SK-N-SH (cell line): Measurements from ENCODE around the gene TRIM69. TPM values are rescaled to one million over a fixed set of nuclear protein-coding genes. Genes with fewer than 3 reads are reported as not detected.

Experiments used
- CTCF ChIA-PET: fragments of 300-600, 350-600 bp; formaldehyde crosslinking; extraction: SDS; loops from one replicate; lab custom pipeline; 2021; lab: Yijun Ruan, JAX
- POLR2A ChIA-PET: fragments of 350-600 bp; sonication (Branson Sonifier 250); formaldehyde crosslinking; extraction: SDS; loops from one replicate; lab custom pipeline; 2020; ENCODE audit warnings: antibody characterized with exemption, inconsistent platforms; lab: Yijun Ruan, JAX
- DNase-seq: peaks from one replicate; pipeline ENCODE4 v3.0.0; 2012
- H2AFZ ChIP-seq: fragments of 200-600 bp; sonication (generic); 2 replicates; pipeline ENCODE4 v1.8.1; 2016; ENCODE audit warnings: antibody characterized with exemption, mild to moderate bottlenecking, low read depth
- H3F3A ChIP-seq: fragments of 200-600 bp; sonication (generic); replicated peaks from 2 replicates; pipeline ENCODE3; 2016; ENCODE audit warnings: antibody characterized with exemption, mild to moderate bottlenecking; ENCODE audit not compliant: insufficient read depth
- H3K27ac ChIP-seq, 2 experiments: fragments of 200-500 bp in 1 of 2; fragments of 200-600 bp in 1 of 2; sonication (Bioruptor generic) in 1 of 2; sonication (generic), shearing (Covaris generic) in 1 of 2; 2 replicates each; pipeline versions ENCODE4 v1.5.1 to v1.6.1; 2014 to 2016; ENCODE audit warnings: low read depth in 2 of 2, inconsistent platforms in 1 of 2, low read length in 1 of 2, mild to moderate bottlenecking in 1 of 2, mixed read lengths in 1 of 2
- H3K27me3 ChIP-seq: fragments of 200-600 bp; sonication (generic), shearing (Covaris generic); 2 replicates; pipeline ENCODE4 v1.6.1; 2016; ENCODE audit warnings: mixed run types; ENCODE audit not compliant: insufficient read depth
- H3K36me3 ChIP-seq, 2 experiments: fragments of 200-500 bp in 1 of 2; fragments of 200-600 bp in 1 of 2; sonication (Bioruptor generic) in 1 of 2; sonication (generic) in 1 of 2; replicated peaks in 1 of 2; 2 replicates each; pipeline versions ENCODE3 to v1.5.1; 2014 to 2016; ENCODE audit warnings: low read length in 1 of 2, mild to moderate bottlenecking in 1 of 2; ENCODE audit not compliant: insufficient read depth in 2 of 2, control insufficient read depth in 1 of 2
- H3K4me1 ChIP-seq, 2 experiments: fragments of 200-500 bp in 1 of 2; fragments of 200-600 bp in 1 of 2; sonication (Bioruptor generic) in 1 of 2; sonication (generic), shearing (Covaris generic) in 1 of 2; 2 replicates each; pipeline versions ENCODE4 v1.5.1 to v1.6.1; 2014 to 2016; ENCODE audit warnings: low read depth in 1 of 2, low read length in 1 of 2, mixed run types in 1 of 2; ENCODE audit not compliant: insufficient read depth in 2 of 2, control insufficient read depth in 1 of 2
- H3K4me2 ChIP-seq: fragments of 200-600 bp; sonication (generic), shearing (Covaris generic); 2 replicates; pipeline ENCODE4 v1.6.1; 2017; ENCODE audit warnings: mixed run types
- H3K4me3 ChIP-seq, 2 experiments: fragments of 200-500 bp in 1 of 2; fragments of 200-600 bp in 1 of 2; sonication (Bioruptor generic) in 1 of 2; sonication (generic), shearing (Covaris generic) in 1 of 2; 2 replicates each; pipeline versions ENCODE4 v1.5.1 to v1.8.1; 2014 to 2016; ENCODE audit warnings: low read depth in 2 of 2, inconsistent platforms in 1 of 2, low read length in 1 of 2, mild to moderate bottlenecking in 1 of 2, mixed read lengths in 1 of 2, moderate library complexity in 1 of 2
- H3K79me2 ChIP-seq: fragments of 200-600 bp; sonication (generic); 2 replicates; pipeline ENCODE4 v1.8.1; 2017; ENCODE audit warnings: mild to moderate bottlenecking; ENCODE audit not compliant: insufficient read depth
- H3K9ac ChIP-seq: fragments of 200-600 bp; sonication (generic); 2 replicates; pipeline ENCODE4 v1.6.1; 2017; ENCODE audit warnings: mixed run types
- H3K9me2 ChIP-seq: fragments of 200-600 bp; sonication (generic); 2 replicates; pipeline ENCODE4 v1.6.1; 2017; ENCODE audit warnings: mixed run types
- H3K9me3 ChIP-seq: fragments of 200-600 bp; sonication (generic); 2 replicates; pipeline ENCODE4 v1.6.1; 2017; ENCODE audit warnings: mixed run types, mild to moderate bottlenecking, moderate library complexity
- H4K20me1 ChIP-seq: fragments of 200-600 bp; sonication (generic); 2 replicates; pipeline ENCODE4 v1.6.1; 2017; ENCODE audit warnings: mild to moderate bottlenecking, mixed run types; ENCODE audit not compliant: insufficient read depth
- EP300 ChIP-seq, 2 experiments: IDR thresholded peaks; 2 replicates each; pipeline versions ENCODE4 v1.4.0 to v1.6.1; 2012; ENCODE audit warnings: borderline replicate concordance in 1 of 2, low read depth in 1 of 2, low read length in 1 of 2
- FOSL2 ChIP-seq: IDR thresholded peaks from 2 replicates; pipeline ENCODE4 v1.4.0; 2012; ENCODE audit warnings: low read depth, mild to moderate bottlenecking, moderate library complexity, borderline replicate concordance
- FOXJ3 ChIP-seq: sonication (generic); formaldehyde crosslinking; IDR thresholded peaks from 2 replicates; pipeline ENCODE4 v1.5.1; 2020; ENCODE audit warnings: mild to moderate bottlenecking, missing genetic modification reagents
- GATA2 ChIP-seq: sonication (generic); formaldehyde crosslinking; IDR thresholded peaks from 2 replicates; pipeline ENCODE4 v1.5.0; 2020; ENCODE audit warnings: mild to moderate bottlenecking, missing genetic modification reagents
- JUND ChIP-seq: IDR thresholded peaks from 2 replicates; pipeline ENCODE4 v1.4.0; 2012
- MXI1 ChIP-seq: IDR thresholded peaks from 2 replicates; pipeline ENCODE4 v1.6.1; 2012; ENCODE audit warnings: mild to moderate bottlenecking, low read depth, low read length, improper control_type of control experiment
- NRF1 ChIP-seq: IDR thresholded peaks from 2 replicates; pipeline ENCODE4 v1.6.1; 2012; ENCODE audit warnings: low read depth, mild to moderate bottlenecking, low read length
- POLR2AphosphoS5 ChIP-seq: IDR thresholded peaks from 2 replicates; pipeline ENCODE4 v1.6.1; 2012; ENCODE audit warnings: low read depth, low read length
- RAD21 ChIP-seq: IDR thresholded peaks from 2 replicates; pipeline ENCODE4 v1.6.1; 2012; ENCODE audit warnings: mild to moderate bottlenecking, low read length
- RCOR1 ChIP-seq: fragments of 150-350 bp; IDR thresholded peaks from 2 replicates; pipeline ENCODE4 v1.6.1; 2017; ENCODE audit warnings: antibody characterized with exemption, low read length
- RFX5 ChIP-seq: IDR thresholded peaks from 2 replicates; pipeline ENCODE4 v1.6.1; 2012; ENCODE audit warnings: mild to moderate bottlenecking, improper control_type of control experiment, low read length
- SMC3 ChIP-seq: IDR thresholded peaks from 2 replicates; pipeline ENCODE4 v1.6.1; 2012; ENCODE audit warnings: low read depth, low read length, improper control_type of control experiment
- TAF1 ChIP-seq: IDR thresholded peaks from 2 replicates; pipeline ENCODE4 v1.6.1; 2012; ENCODE audit warnings: low read depth, mild to moderate bottlenecking, low read length, moderate library complexity, borderline replicate concordance
- TEAD4 ChIP-seq: IDR thresholded peaks from 2 replicates; pipeline ENCODE4 v1.4.0; 2012; ENCODE audit warnings: mild to moderate bottlenecking, borderline replicate concordance; ENCODE audit not compliant: insufficient read depth
- WGBS: methylation state at CpG from one replicate; pipeline ENCODE4 v1.1.6; 2017; ENCODE audit warnings: low lambda C conversion rate; 5-methylcytosine and 5-hydroxymethylcytosine counted together
- polyA plus RNA-seq, 3 experiments: library from polyadenylated mRNA; depleted of rRNA; stranded (reverse); fragments of >200 nt; gene quantifications; 2 replicates each; pipeline ENCODE4 v1.2.3, GENCODE V29; 2012
- TF ChIP-seq, protein P1 (sequence below): fragments of 150-350 bp; IDR thresholded peaks from 2 replicates; pipeline ENCODE4 v1.6.1; 2016; ENCODE audit warnings: mild to moderate bottlenecking, low read depth, low read length
- TF ChIP-seq, protein P2 (sequence below): IDR thresholded peaks from 2 replicates; pipeline ENCODE4 v1.4.0; 2012; ENCODE audit warnings: low read depth
- TF ChIP-seq, protein P3 (sequence below): fragments of 200-600 bp; sonication (generic); IDR thresholded peaks from 2 replicates; pipeline ENCODE4 v1.6.1; 2017; ENCODE audit warnings: antibody characterized with exemption, mild to moderate bottlenecking, moderate library complexity
- TF ChIP-seq, protein P4 (sequence below): IDR thresholded peaks from 2 replicates; pipeline ENCODE4 v1.4.0; 2012; ENCODE audit warnings: low read depth, borderline replicate concordance

TRIM69 gene
- polyA plus RNA-seq, 1 of the 3 experiments (the other 2 are of a cell fraction): 9.7 TPM

DNA sequence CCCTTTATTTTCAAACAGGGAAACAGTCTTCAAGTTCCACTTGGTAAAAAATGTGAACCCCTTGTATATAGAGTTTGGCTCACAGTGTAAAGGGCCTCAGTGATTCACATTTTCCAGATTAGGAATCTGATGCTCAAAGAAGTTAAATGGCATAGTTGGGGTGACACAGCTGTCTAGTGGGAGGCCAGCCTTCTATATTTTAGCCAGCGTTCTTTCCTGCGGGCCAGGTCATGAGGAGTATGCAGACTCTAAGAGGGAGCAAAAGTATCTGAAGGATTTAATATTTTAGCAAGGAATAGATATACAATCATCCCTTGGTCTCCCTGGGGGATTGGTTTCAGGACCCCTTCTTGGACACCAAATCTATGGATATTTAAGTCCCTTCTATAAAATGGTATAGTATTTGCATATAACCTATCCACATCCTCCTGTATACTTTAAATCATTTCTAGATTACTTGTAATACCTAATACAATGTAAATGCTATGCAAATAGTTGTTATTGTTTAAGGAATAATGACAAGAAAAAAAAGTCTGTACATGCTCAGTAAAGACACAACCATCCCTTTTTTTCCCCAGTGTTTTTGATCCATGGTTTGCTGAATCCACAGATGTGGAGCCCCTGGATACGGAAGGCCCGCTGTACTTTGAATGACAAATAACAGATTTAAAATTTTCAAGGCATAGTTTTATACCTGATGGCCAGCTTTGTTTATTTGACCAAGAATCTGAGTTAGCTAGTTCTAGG lies 18.0 kb upstream of the TRIM69 start:
- ChIA-PET CTCF (interaction anchor here (1.7 to 3.0 kb wide), 2 partner anchors 13 to 20 kb away, joined by 3 to 12 read pairs; no protein-coding TSS in a partner anchor), POLR2A (interaction anchor here (0.7 kb wide), 1 partner anchor 10 kb away, joined by 3 read pairs; no protein-coding TSS in a partner anchor)
- Histone ChIP-seq H3K9ac (no peak overlapping the region), H3K9me2 (no peaks in the 10 kb centered on the region), H3F3A (peaks cover 9% of the 10 kb centered on the region), H2AFZ (no peak overlapping the region), H4K20me1 (peaks cover 12% of the 10 kb centered on the region; the same call in 1 of the 2 replicates), H3K4me3 (no peak overlapping the region), H3K9me3 (no peaks in the 10 kb centered on the region), H3K27ac (no peak overlapping the region), H3K36me3 (peaks cover 37 to 39% of the 10 kb centered on the region in 2 experiments), H3K4me2 (no peak overlapping the region), H3K79me2 (peaks cover 21% of the 10 kb centered on the region), H3K27me3 (no peaks in the 10 kb centered on the region), H3K4me1 (no peaks in the 10 kb centered on the region; a peak in 2 of 4 replicates)
- WGBS: 92% methylated on average over 4 of the region's 4 CpGs
- no peak for DNase-seq
- TF ChIP-seq EP300 (IDR thresholded peaks at IDR 0.05; ENCODE audit: borderline replicate concordance in 1 of 2, low read depth in 1 of 2, low read length in 1 of 2): no peak
- TF ChIP-seq RFX5: no peak
- no peak for TF ChIP-seq TAF1
- TF ChIP-seq RAD21: no peak
- TF ChIP-seq, protein P1, sequence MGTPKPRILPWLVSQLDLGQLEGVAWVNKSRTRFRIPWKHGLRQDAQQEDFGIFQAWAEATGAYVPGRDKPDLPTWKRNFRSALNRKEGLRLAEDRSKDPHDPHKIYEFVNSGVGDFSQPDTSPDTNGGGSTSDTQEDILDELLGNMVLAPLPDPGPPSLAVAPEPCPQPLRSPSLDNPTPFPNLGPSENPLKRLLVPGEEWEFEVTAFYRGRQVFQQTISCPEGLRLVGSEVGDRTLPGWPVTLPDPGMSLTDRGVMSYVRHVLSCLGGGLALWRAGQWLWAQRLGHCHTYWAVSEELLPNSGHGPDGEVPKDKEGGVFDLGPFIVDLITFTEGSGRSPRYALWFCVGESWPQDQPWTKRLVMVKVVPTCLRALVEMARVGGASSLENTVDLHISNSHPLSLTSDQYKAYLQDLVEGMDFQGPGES: no peak
- no peak for TF ChIP-seq JUND
- TF ChIP-seq, protein P2, sequence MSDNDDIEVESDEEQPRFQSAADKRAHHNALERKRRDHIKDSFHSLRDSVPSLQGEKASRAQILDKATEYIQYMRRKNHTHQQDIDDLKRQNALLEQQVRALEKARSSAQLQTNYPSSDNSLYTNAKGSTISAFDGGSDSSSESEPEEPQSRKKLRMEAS: no peak
- no peak for TF ChIP-seq SMC3
- TF ChIP-seq NRF1: no peak
- TF ChIP-seq FOSL2: no peak
- no peak for TF ChIP-seq GATA2 (CRISPR knock-in tag)
- no peak for TF ChIP-seq MXI1
- no peak for TF ChIP-seq POLR2AphosphoS5
- no peak for TF ChIP-seq RCOR1
- no peak for TF ChIP-seq FOXJ3
- no peak for TF ChIP-seq TEAD4

DNA sequence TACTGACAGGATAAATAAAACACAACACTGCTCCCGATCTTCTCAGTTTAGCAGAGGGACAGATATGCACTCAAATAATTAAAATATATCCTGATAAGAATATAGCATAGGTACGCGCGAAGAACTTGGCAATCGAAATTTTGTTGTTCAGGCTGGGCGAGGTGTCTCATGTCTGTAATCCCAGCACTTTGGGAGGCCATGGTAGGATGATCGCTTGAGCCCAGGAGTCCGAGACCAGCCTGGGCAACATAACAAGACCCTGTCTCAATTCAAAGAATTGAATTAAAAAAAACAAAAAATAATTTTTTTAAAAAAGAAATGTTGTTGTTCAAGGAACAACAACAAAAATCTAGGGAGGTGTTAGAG lies 17.4 kb upstream of the TRIM69 start:
- Histone ChIP-seq H3K4me3 (no peak overlapping the region), H3K36me3 (peaks cover 37 to 39% of the 10 kb centered on the region in 2 experiments), H3F3A (peaks cover 9% of the 10 kb centered on the region), H3K4me1 (no peaks in the 10 kb centered on the region; a peak in 1 of 4 replicates), H2AFZ (no peak overlapping the region), H3K9me2 (no peaks in the 10 kb centered on the region), H3K79me2 (peaks cover 16% of the 10 kb centered on the region), H3K4me2 (no peak overlapping the region), H4K20me1 (peaks cover 9% of the 10 kb centered on the region; the same call in 1 of the 2 replicates), H3K9me3 (no peaks in the 10 kb centered on the region), H3K27me3 (no peaks in the 10 kb centered on the region), H3K9ac (no peak overlapping the region), H3K27ac (no peak overlapping the region)
- no peak for DNase-seq
- WGBS: 95% methylated on average over 8 of the region's 8 CpGs
- CTCF ChIA-PET: interaction anchor here (0.6 to 3.0 kb wide), 3 partner anchors 10 to 20 kb away, joined by 3 to 12 read pairs (median 3); no protein-coding TSS in a partner anchor
- POLR2A ChIA-PET: no interaction called here
- TF ChIP-seq, protein P3, sequence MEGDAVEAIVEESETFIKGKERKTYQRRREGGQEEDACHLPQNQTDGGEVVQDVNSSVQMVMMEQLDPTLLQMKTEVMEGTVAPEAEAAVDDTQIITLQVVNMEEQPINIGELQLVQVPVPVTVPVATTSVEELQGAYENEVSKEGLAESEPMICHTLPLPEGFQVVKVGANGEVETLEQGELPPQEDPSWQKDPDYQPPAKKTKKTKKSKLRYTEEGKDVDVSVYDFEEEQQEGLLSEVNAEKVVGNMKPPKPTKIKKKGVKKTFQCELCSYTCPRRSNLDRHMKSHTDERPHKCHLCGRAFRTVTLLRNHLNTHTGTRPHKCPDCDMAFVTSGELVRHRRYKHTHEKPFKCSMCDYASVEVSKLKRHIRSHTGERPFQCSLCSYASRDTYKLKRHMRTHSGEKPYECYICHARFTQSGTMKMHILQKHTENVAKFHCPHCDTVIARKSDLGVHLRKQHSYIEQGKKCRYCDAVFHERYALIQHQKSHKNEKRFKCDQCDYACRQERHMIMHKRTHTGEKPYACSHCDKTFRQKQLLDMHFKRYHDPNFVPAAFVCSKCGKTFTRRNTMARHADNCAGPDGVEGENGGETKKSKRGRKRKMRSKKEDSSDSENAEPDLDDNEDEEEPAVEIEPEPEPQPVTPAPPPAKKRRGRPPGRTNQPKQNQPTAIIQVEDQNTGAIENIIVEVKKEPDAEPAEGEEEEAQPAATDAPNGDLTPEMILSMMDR: no peak
- TF ChIP-seq, protein P4, sequence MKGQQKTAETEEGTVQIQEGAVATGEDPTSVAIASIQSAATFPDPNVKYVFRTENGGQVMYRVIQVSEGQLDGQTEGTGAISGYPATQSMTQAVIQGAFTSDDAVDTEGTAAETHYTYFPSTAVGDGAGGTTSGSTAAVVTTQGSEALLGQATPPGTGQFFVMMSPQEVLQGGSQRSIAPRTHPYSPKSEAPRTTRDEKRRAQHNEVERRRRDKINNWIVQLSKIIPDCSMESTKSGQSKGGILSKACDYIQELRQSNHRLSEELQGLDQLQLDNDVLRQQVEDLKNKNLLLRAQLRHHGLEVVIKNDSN: no peak
- TF ChIP-seq, protein P1: no peak
- TF ChIP-seq RAD21: no peak
